Cardiac fibroblast (primary cell): Measurements from ENCODE around the gene LMX1A.

Experiments used
- DNase-seq, 2 donors: peaks; one replicate each; pipeline versions ENCODE4 v3.0.0 to v3.0.0-alpha.2; 2010; ENCODE audit warnings: low read depth in 2 of 2
- H3K4me3 ChIP-seq, 2 donors: replicated peaks in 1 of 2; 1 replicate in 1 of 2; 2 replicates in 1 of 2; pipeline ENCODE4 v1.5.1; 2011; ENCODE audit warnings: low read depth in 2 of 2, low read length in 2 of 2, mild to moderate bottlenecking in 2 of 2, moderate library complexity in 1 of 2
- CTCF ChIP-seq: IDR thresholded peaks from one replicate; pipeline ENCODE4 v1.5.1; 2011; ENCODE audit warnings: low read depth, mild to moderate bottlenecking, low read length, inconsistent platforms

Gene LMX1A

DNA sequence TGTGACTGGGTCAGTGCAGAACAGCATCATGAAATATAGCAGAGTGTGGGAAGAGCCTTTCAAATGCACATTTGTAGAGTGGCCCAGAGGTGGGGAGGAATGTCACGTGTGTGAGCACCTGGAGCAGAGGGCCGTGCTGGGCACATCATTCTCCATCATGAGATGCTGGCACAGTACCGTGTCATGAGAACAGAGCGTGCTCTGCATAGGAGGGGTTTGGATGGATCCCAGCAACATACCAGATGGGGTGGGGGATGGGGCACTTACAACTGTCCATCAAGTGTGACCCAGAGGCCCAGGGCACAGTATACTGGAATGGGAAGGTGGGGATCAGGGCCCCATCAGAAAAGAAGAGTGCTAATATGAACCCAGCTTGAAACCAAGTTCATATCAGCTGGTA is 182.0 kb downstream of the LMX1A start:
- no peak for TF ChIP-seq CTCF
- DNase-seq, result no peak
- H3K4me3 ChIP-seq, result no peak overlapping the region

- DNase-seq, result no peak
- H3K4me3 ChIP-seq, result no peak overlapping the region
- no peak for TF ChIP-seq CTCF
Measured at GRCh38 chr1:165173818-165174217, 182.7 kb downstream of the LMX1A start.

DNA sequence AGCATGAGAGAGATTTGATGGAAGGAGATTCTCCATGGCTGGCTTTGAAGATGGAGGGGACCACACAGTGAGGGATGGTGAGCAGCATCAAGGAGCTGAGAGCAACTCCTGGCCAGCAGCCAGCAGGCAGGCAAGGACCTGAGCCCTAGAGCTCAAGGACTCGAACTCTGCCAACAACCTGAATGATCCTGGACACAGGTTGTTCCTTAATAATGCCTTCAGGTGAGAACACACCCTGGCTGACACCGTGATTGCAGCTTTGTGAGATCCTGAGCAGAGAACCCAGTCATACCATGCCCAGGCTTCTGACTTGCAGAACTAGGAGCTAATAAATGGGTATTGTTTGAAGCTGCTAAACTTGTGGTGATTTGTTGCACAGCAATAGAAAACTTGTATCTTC is 183.1 kb downstream of the LMX1A start:
- TF ChIP-seq CTCF, result no peak

DNA sequence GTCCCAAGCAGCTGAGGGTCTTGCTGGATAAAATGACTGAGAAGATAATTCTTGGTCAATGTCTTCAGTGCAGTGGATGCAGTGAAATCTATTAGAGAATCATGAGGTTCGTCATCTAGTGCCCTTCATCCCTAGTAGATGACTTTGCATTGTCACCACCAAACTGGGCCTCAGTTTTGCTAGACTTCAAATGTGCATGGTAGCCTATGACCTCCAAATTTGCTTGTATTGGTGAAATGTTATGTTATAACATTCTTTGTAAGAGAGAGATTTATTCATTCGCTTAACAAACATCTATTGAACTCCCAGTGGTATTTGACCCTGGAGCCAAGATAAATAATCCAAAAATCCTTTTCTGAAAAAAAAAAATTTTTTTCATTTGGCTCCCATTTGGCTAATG is 183.8 kb downstream of the LMX1A start:
- H3K4me3 ChIP-seq, result no peak overlapping the region
- no peak for TF ChIP-seq CTCF
- no peak for DNase-seq

More for the DNA sequence above, 183.1 kb downstream of the LMX1A start:
- H3K4me3 ChIP-seq, result no peak overlapping the region
- DNase-seq, result no peak

DNA sequence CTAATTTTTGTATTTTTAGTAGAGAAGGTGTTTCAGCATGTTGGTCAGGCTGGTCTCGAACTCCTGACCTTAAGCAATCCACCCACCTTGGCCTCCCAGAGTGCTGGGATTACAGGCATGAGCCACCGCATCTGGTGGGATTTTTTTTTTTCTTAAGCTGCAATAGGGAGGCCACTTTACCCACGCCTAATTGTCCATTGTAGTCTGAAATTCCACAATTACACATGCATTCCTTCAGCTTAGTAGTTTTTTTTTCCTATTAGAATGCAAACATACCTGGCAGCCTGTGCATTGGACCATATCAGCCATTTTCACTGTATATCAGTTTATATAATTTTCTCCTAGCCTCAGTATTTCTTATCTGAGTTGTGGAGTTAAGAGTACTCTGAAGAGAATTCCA is 186.8 kb downstream of the LMX1A start:
- DNase-seq, result no peak
- no peak for TF ChIP-seq CTCF
- no peak overlapping the region for H3K4me3 ChIP-seq

- no peak overlapping the region for H3K4me3 ChIP-seq
- no peak for DNase-seq
- TF ChIP-seq CTCF, result no peak
Measured at GRCh38 chr1:165169028-165169427, 187.5 kb downstream of the LMX1A start.

- no peak for DNase-seq
- no peak for TF ChIP-seq CTCF
- H3K4me3 ChIP-seq, result no peak overlapping the region
Measured at GRCh38 chr1:165168467-165168866, 188.0 kb downstream of the LMX1A start.
